Erythroblast (primary cell): ENCODE results near the gene ALG12.

Experiments used
- GATA1 ChIP-seq: IDR thresholded peaks from 2 replicates; pipeline ENCODE4 v1.6.1; 2011; ENCODE audit warnings: low read depth, mild to moderate bottlenecking, control low read depth, low read length, moderate library complexity
- POLR2A ChIP-seq: IDR thresholded peaks from 2 replicates; pipeline ENCODE4 v1.6.1; 2011; ENCODE audit warnings: mild to moderate bottlenecking, low read length

GRCh38 chr22:49861642-49862495, 56.4 kb downstream of the ALG12 start:
- TF ChIP-seq POLR2A (no peak), GATA1 (no peak)
